Tibial artery (tissue), 4 donors: ENCODE results near the gene TACR1.

ENCODE experiments used
- DNase-seq, 2 donors: peaks; one replicate each; pipeline ENCODE4 v3.0.0-alpha.2; 2019
- H3K27ac ChIP-seq, 2 donors: fragments of 200-600 bp; sonication (generic) in 1 of 2; 1 replicate in 1 of 2; 2 replicates in 1 of 2; pipeline ENCODE4 v1.5.1; 2018 to 2019; ENCODE audit warnings: mild to moderate bottlenecking in 1 of 2
- H3K27me3 ChIP-seq, 2 donors: fragments of 200-600 bp; sonication (generic) in 1 of 2; one replicate each; pipeline versions ENCODE4 v1.5.1 to v1.6.0; 2016 to 2019
- H3K36me3 ChIP-seq, 3 donors: fragments of 200-600 bp; sonication (generic) in 2 of 3; one replicate each; pipeline ENCODE4 v1.5.1; 2016 to 2019; ENCODE audit warnings: mild to moderate bottlenecking in 2 of 3
- H3K4me1 ChIP-seq, 4 donors: fragments of 200-600 bp; sonication (generic) in 2 of 4; 1 replicate in 3 of 4; 2 replicates in 1 of 4; pipeline ENCODE4 v1.5.1; 2016 to 2019
- H3K4me3 ChIP-seq, 2 donors: fragments of 200-600 bp; sonication (generic) in 1 of 2; 1 replicate in 1 of 2; 2 replicates in 1 of 2; pipeline ENCODE4 v1.5.1; 2018 to 2019; ENCODE audit warnings: mild to moderate bottlenecking in 2 of 2
- H3K9me3 ChIP-seq, 3 donors: fragments of 200-600 bp; sonication (generic) in 1 of 3; one replicate each; pipeline ENCODE4 v1.5.1; 2016 to 2019
- CTCF ChIP-seq, 2 experiments: fragments of 200-600 bp in 1 of 2; fragments of 450-650 bp in 1 of 2; IDR thresholded peaks; one replicate each; pipeline ENCODE4 v1.5.1; 2017 to 2019; ENCODE audit warnings: antibody characterized with exemption in 2 of 2, mild to moderate bottlenecking in 1 of 2, moderate library complexity in 1 of 2
- intact Hi-C: fragments of 100-400 bp; cut with DNase I; formaldehyde crosslinking; loops from one replicate; pipeline ENCODE4 v1.15.0; 2023; ENCODE audit warnings: low total_unique reads

Gene TACR1

GRCh38 chr2:75139171-75139570 lies 60.1 kb downstream of the TACR1 start:
- Histone ChIP-seq H3K4me1 (peaks cover 0 to 37% (median 12%) of the 10 kb centered on the region in 4 donors), H3K4me3 (no peak overlapping the region), H3K36me3 (no peaks in the 10 kb centered on the region), H3K27ac (no peak overlapping the region), H3K9me3 (no peaks in the 10 kb centered on the region), H3K27me3 (no peaks in the 10 kb centered on the region)
- intact Hi-C loops: no loop called here
- TF ChIP-seq CTCF (IDR thresholded peaks at IDR 0.05): no peak
- DNase-seq: no peak

GRCh38 chr2:75138528-75138927 lies 60.8 kb downstream of the TACR1 start:
- intact Hi-C loops: no loop called here
- no peak overlapping the region for H3K27ac ChIP-seq
- H3K27me3 ChIP-seq: no peaks in the 10 kb centered on the region
- H3K36me3 ChIP-seq: no peaks in the 10 kb centered on the region
- no peak for TF ChIP-seq CTCF (IDR thresholded peaks at IDR 0.05)
- H3K9me3 ChIP-seq: no peaks in the 10 kb centered on the region
- peaks cover 0 to 44% (median 14%) of the 10 kb centered on the region in 4 donors for H3K4me1 ChIP-seq
- no peak overlapping the region for H3K4me3 ChIP-seq
- DNase-seq: no peak

- Histone ChIP-seq H3K27ac (no peak overlapping the region), H3K9me3 (no peaks in the 10 kb centered on the region), H3K4me1 (peaks cover 0 to 20% (median 3%) of the 10 kb centered on the region in 4 donors), H3K27me3 (no peaks in the 10 kb centered on the region), H3K4me3 (no peak overlapping the region), H3K36me3 (no peaks in the 10 kb centered on the region)
- no peak for TF ChIP-seq CTCF (IDR thresholded peaks at IDR 0.05)
- DNase-seq: no peak
- intact Hi-C loops: no loop called here
Observed at GRCh38 chr2:75135776-75136400, 63.4 kb downstream of the TACR1 start.

- no peaks in the 10 kb centered on the region for H3K27me3 ChIP-seq
- intact Hi-C loops: no loop called here
- no peaks in the 10 kb centered on the region for H3K9me3 ChIP-seq
- no peaks in the 10 kb centered on the region for H3K36me3 ChIP-seq
- DNase-seq: no peak
- H3K4me3 ChIP-seq: no peak overlapping the region
- TF ChIP-seq CTCF (IDR thresholded peaks at IDR 0.05): no peak
- H3K4me1 ChIP-seq: peaks cover 0 to 15% (median 3%) of the 10 kb centered on the region in 4 donors
- H3K27ac ChIP-seq: no peak overlapping the region
Observed at GRCh38 chr2:75134860-75135259, 64.5 kb downstream of the TACR1 start.

- intact Hi-C loops: no loop called here
- no peak for TF ChIP-seq CTCF (IDR thresholded peaks at IDR 0.05)
- Histone ChIP-seq H3K4me1 (peaks cover 0 to 15% (median 3%) of the 10 kb centered on the region in 4 donors), H3K27ac (no peak overlapping the region), H3K36me3 (no peaks in the 10 kb centered on the region), H3K27me3 (no peaks in the 10 kb centered on the region), H3K4me3 (no peak overlapping the region), H3K9me3 (no peaks in the 10 kb centered on the region)
- no peak for DNase-seq
Observed at GRCh38 chr2:75133621-75134570, 65.4 kb downstream of the TACR1 start.
